Upper lobe of left lung (tissue), 6 donors: ENCODE results near the gene SENP6. TPM values are rescaled to one million over a fixed set of nuclear protein-coding genes. Genes with fewer than 3 reads are reported as not detected.
A peak's percentile ranks its signal among the peaks of the same experiment; 100 is the strongest.

Experiments
- ATAC-seq, 2 donors: fragments of 200-7000 bp; cut with Tn5 transposase; one replicate each; pipeline ENCODE4 v1.9.1; 2022; ENCODE audit warnings: mild to moderate bottlenecking in 2 of 2, moderate library complexity in 2 of 2; ENCODE audit not compliant: low FRiP score in 2 of 2
- DNase-seq, 2 donors: peaks; one replicate each; pipeline ENCODE4 v3.0.0-alpha.2; 2019 to 2020
- H3K27ac ChIP-seq, 4 donors: fragments of 200-600 bp; sonication (generic); one replicate each; pipeline ENCODE4 v1.5.1; 2016 to 2019
- H3K27me3 ChIP-seq, 4 donors: fragments of 200-600 bp; sonication (generic); one replicate each; pipeline ENCODE4 v1.5.1; 2017 to 2019
- H3K36me3 ChIP-seq, 4 donors: fragments of 200-600 bp; sonication (generic); one replicate each; pipeline ENCODE4 v1.5.1; 2016 to 2019
- H3K4me1 ChIP-seq, 4 donors: fragments of 200-600 bp; sonication (generic); one replicate each; pipeline ENCODE4 v1.5.1; 2018 to 2019
- H3K4me3 ChIP-seq, 4 donors: fragments of 200-600 bp; sonication (generic); one replicate each; pipeline ENCODE4 v1.5.1; 2017 to 2019; ENCODE audit warnings: mild to moderate bottlenecking in 2 of 4, moderate library complexity in 1 of 4
- H3K9me3 ChIP-seq, 4 donors: fragments of 200-600 bp; sonication (generic); one replicate each; pipeline ENCODE4 v1.5.1; 2018 to 2019
- CTCF ChIP-seq, 6 experiments: fragments of 450-650 bp in 4 of 6; fragments of 200-600 bp in 2 of 6; sonication (generic) in 2 of 6; IDR thresholded peaks; one replicate each; pipeline ENCODE4 v1.5.1; 2016 to 2019; ENCODE audit warnings: antibody characterized with exemption in 6 of 6
- EP300 ChIP-seq, 4 donors: sonication (generic); formaldehyde crosslinking; IDR thresholded peaks; one replicate each; pipeline ENCODE4 v1.5.1; 2017; ENCODE audit warnings: antibody characterized with exemption in 4 of 4, control low read depth in 2 of 4
- POLR2A ChIP-seq, 4 donors: fragments of 450-650 bp; IDR thresholded peaks; one replicate each; pipeline ENCODE4 v1.5.1; 2016 to 2017; ENCODE audit warnings: antibody characterized with exemption in 4 of 4, mild to moderate bottlenecking in 2 of 4
- POLR2AphosphoS5 ChIP-seq, 2 donors: sonication (generic); formaldehyde crosslinking; IDR thresholded peaks; one replicate each; pipeline ENCODE4 v1.5.1; 2017; ENCODE audit warnings: antibody characterized with exemption in 2 of 2
- WGBS, 2 donors: methylation state at CpG; one replicate each; pipeline ENCODE4 v1.1.5; 2017 to 2018; 5-methylcytosine and 5-hydroxymethylcytosine counted together
- total RNA-seq, 6 donors: library from RNA; depleted of rRNA in 4 of 6; stranded (reverse); fragments of >200 nt in 4 of 6; gene quantifications; one replicate each; pipeline versions ENCODE4 v1.1.0 to v1.2.1, GENCODE V29; 2016 to 2021
- donor health status: DM: no; HTN: no; CAD: no; lungs with moderate emphysema.
- donor health status: DM: no; HTN: yes; CAD: no; lungs with severe emphysema.

SENP6 gene
- total RNA-seq, 6 donors from 2014 or later, result 56.4 to 199 (median 87.2) TPM

GRCh38 chr6:75611702-75612375, 10.2 kb downstream of the SENP6 start:
- H3K27me3 ChIP-seq, result no peaks in the 10 kb centered on the region
- ATAC-seq (no peak), DNase-seq (no peak)
- H3K36me3 ChIP-seq, result no peaks in the 10 kb centered on the region
- peak overlapping the region in 2 of 4 donors; percentile 54 to 72 for H3K27ac ChIP-seq
- TF ChIP-seq EP300 (IDR thresholded peaks at IDR 0.05) (no peak), POLR2A (IDR thresholded peaks at IDR 0.05) (no peak)
- H3K4me1 ChIP-seq, result peaks cover 52 to 82% (median 67%) of the 10 kb centered on the region in 4 donors
- H3K9me3 ChIP-seq, result no peaks in the 10 kb centered on the region
- H3K4me3 ChIP-seq, result no peak overlapping the region
- WGBS, 2 donors, result 78 to 83% methylated on average over 5 of the region's 5 CpGs

GRCh38 chr6:75612434-75612833, 10.8 kb downstream of the SENP6 start:
- TF ChIP-seq EP300 (IDR thresholded peaks at IDR 0.05) (no peak), POLR2AphosphoS5 (IDR thresholded peaks at IDR 0.05) (no peak), CTCF (IDR thresholded peaks at IDR 0.05) (no peak), POLR2A (IDR thresholded peaks at IDR 0.05) (no peak)
- Histone ChIP-seq H3K4me1 (peaks cover 51 to 76% (median 61%) of the 10 kb centered on the region in 4 donors), H3K27me3 (no peaks in the 10 kb centered on the region), H3K36me3 (no peaks in the 10 kb centered on the region), H3K27ac (peak overlapping the region in 2 of 4 donors; percentile 54 to 72), H3K4me3 (no peak overlapping the region), H3K9me3 (no peaks in the 10 kb centered on the region)
- WGBS, 2 donors, result 68 to 69% methylated on average over 3 of the region's 3 CpGs
- no peak for DNase-seq
- ATAC-seq, result no peak

GRCh38 chr6:75613056-75613501, 11.4 kb downstream of the SENP6 start:
- no peaks in the 10 kb centered on the region for H3K27me3 ChIP-seq
- TF ChIP-seq POLR2A (IDR thresholded peaks at IDR 0.05) (no peak), EP300 (IDR thresholded peaks at IDR 0.05) (no peak), CTCF (IDR thresholded peaks at IDR 0.05) (no peak), POLR2AphosphoS5 (IDR thresholded peaks at IDR 0.05) (no peak)
- H3K4me1 ChIP-seq, result peaks cover 49 to 74% (median 55%) of the 10 kb centered on the region in 4 donors
- no peaks in the 10 kb centered on the region for H3K9me3 ChIP-seq
- no peak for ATAC-seq
- no peaks in the 10 kb centered on the region for H3K36me3 ChIP-seq
- no peak overlapping the region for H3K4me3 ChIP-seq
- no peak for DNase-seq
- H3K27ac ChIP-seq, result peak overlapping the region in 2 of 4 donors; percentile 54 to 72
- WGBS, 2 donors, result 35 to 54% methylated on average over 4 of the region's 4 CpGs

GRCh38 chr6:75618437-75618836, 16.8 kb downstream of the SENP6 start:
- Histone ChIP-seq H3K9me3 (no peaks in the 10 kb centered on the region), H3K4me3 (no peak overlapping the region)

More at GRCh38 chr6:75618437-75618836, 16.8 kb downstream of the SENP6 start:
- WGBS, 2 donors, result 88 to 94% methylated on average over 1 of the region's 1 CpG
- Histone ChIP-seq H3K27me3 (no peaks in the 10 kb centered on the region), H3K27ac (no peak overlapping the region), H3K4me1 (peaks cover 19 to 40% (median 24%) of the 10 kb centered on the region in 4 donors), H3K36me3 (no peaks in the 10 kb centered on the region)
- DNase-seq (no peak), ATAC-seq (no peak)
- no peak for TF ChIP-seq EP300 (IDR thresholded peaks at IDR 0.05)
- no peak for TF ChIP-seq POLR2A (IDR thresholded peaks at IDR 0.05)
- TF ChIP-seq CTCF (IDR thresholded peaks at IDR 0.05), result no peak
- no peak for TF ChIP-seq POLR2AphosphoS5 (IDR thresholded peaks at IDR 0.05)
